ENCODE results near the gene RAB1B.
A peak's percentile ranks its signal among the peaks of the same experiment; 100 is the strongest.

The RAB1B gene

GRCh38 chr11:66259225-66259624 is 9.2 kb upstream of the RAB1B start:
- Histone ChIP-seq H3K27me3 (ENCODE audit: insufficient read depth, low read length, poor library complexity, severe bottlenecking) (no peaks in the 10 kb centered on the region), H3K9me2 (replicated peaks; ENCODE audit: low read depth, low read length) (no peaks in the 10 kb centered on the region), H3K9me3 (ENCODE audit: insufficient read depth, low read depth, low read length) (no peaks in the 10 kb centered on the region), H3K4me3 (ENCODE audit: low read length, poor library complexity, severe bottlenecking) (peak overlapping the region; percentile 87), H3K4me1 (ENCODE audit: insufficient read depth, low read length, poor library complexity, severe bottlenecking) (peaks cover 23% of the 10 kb centered on the region), H3F3A (ENCODE audit: low read depth) (no peaks in the 10 kb centered on the region), H3K79me2 (ENCODE audit: insufficient read depth, low read length) (peaks cover 21% of the 10 kb centered on the region), H4K20me1 (ENCODE audit: insufficient read depth, low read length, poor library complexity, severe bottlenecking) (peaks cover 14% of the 10 kb centered on the region), H2AFZ (ENCODE audit: low read length) (no peak overlapping the region), H3K36me3 (ENCODE audit: insufficient read depth, low read length) (peaks cover 22% of the 10 kb centered on the region; the same call in 1 of the 2 replicates), H3K4me2 (ENCODE audit: low read depth, low read length, poor library complexity, severe bottlenecking) (peak overlapping the region; percentile 86), H3K9ac (ENCODE audit: low read depth, low read length, poor library complexity, severe bottlenecking) (peak overlapping the region; percentile 80)
- no peak for TF ChIP-seq EZH2phosphoT487 (IDR thresholded peaks at IDR 0.05; ENCODE audit: borderline replicate concordance)

GRCh38 chr11:66259956-66260355 is 8.5 kb upstream of the RAB1B start:
- Histone ChIP-seq H4K20me1 (ENCODE audit: insufficient read depth, low read length, poor library complexity, severe bottlenecking) (peaks cover 14% of the 10 kb centered on the region), H3K9me3 (ENCODE audit: insufficient read depth, low read depth, low read length) (no peaks in the 10 kb centered on the region), H3K9ac (ENCODE audit: low read depth, low read length, poor library complexity, severe bottlenecking) (no peak overlapping the region), H3K79me2 (ENCODE audit: insufficient read depth, low read length) (peaks cover 21% of the 10 kb centered on the region), H3K4me1 (ENCODE audit: insufficient read depth, low read length, poor library complexity, severe bottlenecking) (peaks cover 23% of the 10 kb centered on the region), H3F3A (ENCODE audit: low read depth) (no peaks in the 10 kb centered on the region), H2AFZ (ENCODE audit: low read length) (no peak overlapping the region), H3K36me3 (ENCODE audit: insufficient read depth, low read length) (peaks cover 29% of the 10 kb centered on the region; the same call in 1 of the 2 replicates), H3K9me2 (replicated peaks; ENCODE audit: low read depth, low read length) (no peaks in the 10 kb centered on the region), H3K4me2 (ENCODE audit: low read depth, low read length, poor library complexity, severe bottlenecking) (peak overlapping the region; percentile 86), H3K27me3 (ENCODE audit: insufficient read depth, low read length, poor library complexity, severe bottlenecking) (no peaks in the 10 kb centered on the region), H3K4me3 (ENCODE audit: low read length, poor library complexity, severe bottlenecking) (no peak overlapping the region)
- no peak for TF ChIP-seq CTCF (conservative IDR thresholded peaks at IDR 0.05; ENCODE audit: low read length)
- no peak for TF ChIP-seq EZH2phosphoT487 (IDR thresholded peaks at IDR 0.05; ENCODE audit: borderline replicate concordance)

- H3K4me1 ChIP-seq (ENCODE audit: insufficient read depth, low read length, poor library complexity, severe bottlenecking), result peaks cover 20% of the 10 kb centered on the region
- no peaks in the 10 kb centered on the region for H3K9me2 ChIP-seq (replicated peaks; ENCODE audit: low read depth, low read length)
- TF ChIP-seq EZH2phosphoT487 (IDR thresholded peaks at IDR 0.05; ENCODE audit: borderline replicate concordance), result no peak
- no peak for TF ChIP-seq CTCF (conservative IDR thresholded peaks at IDR 0.05; ENCODE audit: low read length)
- H3K36me3 ChIP-seq (ENCODE audit: insufficient read depth, low read length), result peaks cover 30% of the 10 kb centered on the region; the same call in 1 of the 2 replicates
- H3K4me2 ChIP-seq (ENCODE audit: low read depth, low read length, poor library complexity, severe bottlenecking), result no peak overlapping the region
- peaks cover 21% of the 10 kb centered on the region for H3K79me2 ChIP-seq (ENCODE audit: insufficient read depth, low read length)
- no peak overlapping the region for H2AFZ ChIP-seq (ENCODE audit: low read length)
- no peaks in the 10 kb centered on the region for H3K9me3 ChIP-seq (ENCODE audit: insufficient read depth, low read depth, low read length)
- H3K9ac ChIP-seq (ENCODE audit: low read depth, low read length, poor library complexity, severe bottlenecking), result no peak overlapping the region
- H3K4me3 ChIP-seq (ENCODE audit: low read length, poor library complexity, severe bottlenecking), result no peak overlapping the region
- no peaks in the 10 kb centered on the region for H3F3A ChIP-seq (ENCODE audit: low read depth)
- H4K20me1 ChIP-seq (ENCODE audit: insufficient read depth, low read length, poor library complexity, severe bottlenecking), result peaks cover 14% of the 10 kb centered on the region
- no peaks in the 10 kb centered on the region for H3K27me3 ChIP-seq (ENCODE audit: insufficient read depth, low read length, poor library complexity, severe bottlenecking)
Measured at GRCh38 chr11:66261578-66261977, 6.9 kb upstream of the RAB1B start.

GRCh38 chr11:66262191-66262590 is 6.2 kb upstream of the RAB1B start:
- H3K9me3 ChIP-seq (ENCODE audit: insufficient read depth, low read depth, low read length), result no peaks in the 10 kb centered on the region
- no peak for TF ChIP-seq EZH2phosphoT487 (IDR thresholded peaks at IDR 0.05; ENCODE audit: borderline replicate concordance)
- no peak for TF ChIP-seq CTCF (conservative IDR thresholded peaks at IDR 0.05; ENCODE audit: low read length)
- peaks cover 14% of the 10 kb centered on the region for H3K4me1 ChIP-seq (ENCODE audit: insufficient read depth, low read length, poor library complexity, severe bottlenecking)
- peaks cover 21% of the 10 kb centered on the region for H3K79me2 ChIP-seq (ENCODE audit: insufficient read depth, low read length)
- H4K20me1 ChIP-seq (ENCODE audit: insufficient read depth, low read length, poor library complexity, severe bottlenecking), result peaks cover 14% of the 10 kb centered on the region
- no peak overlapping the region for H3K4me3 ChIP-seq (ENCODE audit: low read length, poor library complexity, severe bottlenecking)
- H2AFZ ChIP-seq (ENCODE audit: low read length), result no peak overlapping the region
- H3F3A ChIP-seq (ENCODE audit: low read depth), result no peaks in the 10 kb centered on the region
- H3K36me3 ChIP-seq (ENCODE audit: insufficient read depth, low read length), result peaks cover 30% of the 10 kb centered on the region; the same call in 1 of the 2 replicates
- H3K4me2 ChIP-seq (ENCODE audit: low read depth, low read length, poor library complexity, severe bottlenecking), result no peak overlapping the region
- H3K9me2 ChIP-seq (replicated peaks; ENCODE audit: low read depth, low read length), result no peaks in the 10 kb centered on the region
- no peak overlapping the region for H3K9ac ChIP-seq (ENCODE audit: low read depth, low read length, poor library complexity, severe bottlenecking)
- H3K27me3 ChIP-seq (ENCODE audit: insufficient read depth, low read length, poor library complexity, severe bottlenecking), result no peaks in the 10 kb centered on the region

Data from Loucy (cell line).